Measurements from ENCODE around the gene SDHAF2. TPM values are rescaled to one million over a fixed set of nuclear protein-coding genes. Genes with fewer than 3 reads are reported as not detected.
"Not testable (repeated sequence)": the region's sequence is repeated elsewhere in the genome, so short reads cannot be mapped to it uniquely, and the experiment has no call there.

SDHAF2 gene
- total and polyA plus RNA-seq, 7 experiments from 2014 or later = 36.1 to 116 (median 54.6) TPM

- CTCF ChIA-PET = interaction anchor here (0.6 to 2.5 kb wide), 4 partner anchors 8 to 95 kb away, joined by 3 to 17 read pairs (median 3); no protein-coding TSS in a partner anchor
- H3K9me3 Mint-ChIP-seq; H3K9me3 ChIP-seq (ENCODE audit: control insufficient read depth in 2 of 3, low read length in 3 of 3); H3K27me3 Mint-ChIP-seq; DNase-seq; ATAC-seq; H3K27me3 ChIP-seq (ENCODE audit: control insufficient read depth in 2 of 2, insufficient read depth in 2 of 2, low read length in 2 of 2): not testable (repeated sequence)
- POLR2A ChIA-PET = interaction anchor here (1.4 to 4.2 kb wide), 5 partner anchors 38 to 517 kb away, joined by 3 to 27 read pairs (median 6); partner anchors contain the start of genes CYB561A3, TMEM109, TMEM138 and TMEM216
- H3K27ac Mint-ChIP-seq = peak overlapping the region; percentile 97 to 100 (median 99)
- peak overlapping the region; percentile 89 to 100 (median 97) for H3K4me3 Mint-ChIP-seq
- Histone ChIP-seq H3K4me3 (ENCODE audit: low read length) (peak overlapping the region; percentile 91), H3K36me3 (ENCODE audit: control insufficient read depth in 2 of 3, insufficient read depth in 3 of 3, low read length in 3 of 3) (peaks cover 11 to 29% (median 20%) of the 10 kb centered on the region in 3 experiments), H3K27ac (ENCODE audit: low read depth, low read length) (peak overlapping the region; percentile 98), H3K4me1 (ENCODE audit: control insufficient read depth in 2 of 2, insufficient read depth in 2 of 2, low read length in 2 of 2) (peaks cover 23 to 31% of the 10 kb centered on the region in 2 donors)
- peaks cover 5 to 28% (median 21%) of the 10 kb centered on the region in 5 donors for H3K36me3 Mint-ChIP-seq
- peaks cover 32 to 86% (median 68%) of the 10 kb centered on the region in 7 donors for H3K4me1 Mint-ChIP-seq
- intact Hi-C loops (cut with micrococcal nuclease) = loop anchor here (1.0 to 10.0 kb wide), 8 partner anchors 15 to 694 kb away; partner anchors contain the start of genes DDB1 (in 2 of the 2), INCENP (in 2 of the 2), TKFC (in 2 of the 2) and CCDC86 (in 1 of the 2)
Observed at GRCh38 chr11:61430839-61431238, 915 bp downstream of the SDHAF2 start.

- Histone ChIP-seq H3K27me3 (ENCODE audit: control insufficient read depth in 2 of 2, insufficient read depth in 2 of 2, low read length in 2 of 2) (no peaks in the 10 kb centered on the region), H3K36me3 (ENCODE audit: control insufficient read depth in 2 of 3, insufficient read depth in 3 of 3, low read length in 3 of 3) (peaks cover 17 to 59% (median 28%) of the 10 kb centered on the region in 3 experiments), H3K4me3 (ENCODE audit: low read length) (no peak overlapping the region), H3K9me3 (ENCODE audit: control insufficient read depth in 2 of 3, low read length in 3 of 3) (no peaks in the 10 kb centered on the region), H3K4me1 (ENCODE audit: control insufficient read depth in 2 of 2, insufficient read depth in 2 of 2, low read length in 2 of 2) (peaks cover 9 to 15% of the 10 kb centered on the region in 2 donors), H3K27ac (ENCODE audit: low read depth, low read length) (no peak overlapping the region)
- POLR2A ChIA-PET = no interaction called here
- Mint-ChIP-seq H3K4me3 (peak overlapping the region in 1 of 10 donors; percentile 19), H3K9me3 (peaks cover 0 to 4% (median 0%) of the 10 kb centered on the region in 11 donors), H3K36me3 (peaks cover 5 to 38% (median 26%) of the 10 kb centered on the region in 5 donors), H3K4me1 (peaks cover 23 to 44% (median 39%) of the 10 kb centered on the region in 7 donors), H3K27ac (peak overlapping the region in 2 of 9 donors; percentile 22 to 34), H3K27me3 (no peaks in the 10 kb centered on the region)
- intact Hi-C loops (cut with micrococcal nuclease) = loop anchor here in 1 of 2 donors (10.0 kb wide), 2 partner anchors 523 to 687 kb away; partner anchors contain the start of genes INCENP and TMEM109
- CTCF ChIA-PET = no interaction called here
- ATAC-seq (no peak), DNase-seq (no peak)
Observed at GRCh38 chr11:61437496-61437895, 7.6 kb downstream of the SDHAF2 start.

DNA sequence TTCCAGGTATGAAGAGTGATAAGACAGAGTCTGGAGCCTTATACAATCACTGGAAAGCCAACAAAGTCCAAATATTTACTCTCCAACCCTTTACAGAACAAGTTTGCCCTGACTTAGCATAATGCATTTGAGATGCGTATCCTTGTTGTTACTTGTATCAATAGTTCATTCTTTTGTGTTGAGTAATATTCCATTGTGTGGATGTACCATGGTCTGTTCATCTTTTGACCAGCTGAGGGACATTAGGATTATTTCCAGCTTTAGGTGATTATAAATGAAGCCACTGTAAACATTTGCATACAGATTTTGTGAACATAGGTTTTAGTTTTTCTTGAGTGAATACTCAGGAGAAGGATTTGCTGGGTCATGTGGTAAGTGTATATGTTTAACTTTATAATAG lies 9.7 kb downstream of the SDHAF2 start:
- Histone ChIP-seq H3K4me1 (ENCODE audit: control insufficient read depth in 2 of 2, insufficient read depth in 2 of 2, low read length in 2 of 2) (peaks cover 9% of the 10 kb centered on the region in 2 donors), H3K36me3 (ENCODE audit: control insufficient read depth in 2 of 3, insufficient read depth in 3 of 3, low read length in 3 of 3) (peaks cover 17 to 72% (median 24%) of the 10 kb centered on the region in 3 experiments), H3K9me3 (ENCODE audit: control insufficient read depth in 2 of 3, low read length in 3 of 3) (no peaks in the 10 kb centered on the region), H3K27me3 (ENCODE audit: control insufficient read depth in 2 of 2, insufficient read depth in 2 of 2, low read length in 2 of 2) (no peaks in the 10 kb centered on the region), H3K4me3 (ENCODE audit: low read length) (no peak overlapping the region), H3K27ac (ENCODE audit: low read depth, low read length) (no peak overlapping the region)
- Mint-ChIP-seq H3K36me3 (peaks cover 11 to 45% (median 34%) of the 10 kb centered on the region in 5 donors), H3K4me1 (peaks cover 13 to 38% (median 31%) of the 10 kb centered on the region in 7 donors), H3K4me3 (no peak overlapping the region), H3K27me3 (no peaks in the 10 kb centered on the region), H3K27ac (peak overlapping the region in 1 of 9 donors; percentile 62), H3K9me3 (peaks cover 0 to 4% (median 0%) of the 10 kb centered on the region in 11 donors)
- no peak for DNase-seq
- intact Hi-C loops (cut with micrococcal nuclease) = loop anchor here in 1 of 2 donors (10.0 kb wide), 2 partner anchors 525 to 685 kb away; partner anchors contain the start of genes INCENP and TMEM109
- ChIA-PET POLR2A (interaction anchor here (0.6 to 1.2 kb wide), 2 partner anchors 25 to 104 kb away, joined by 3 to 5 read pairs; no protein-coding TSS in a partner anchor), CTCF (interaction anchor here (0.8 kb wide), 1 partner anchor 104 kb away, joined by 3 read pairs; no protein-coding TSS in a partner anchor)
- no peak for ATAC-seq

GRCh38 chr11:61442616-61443015 lies 12.7 kb downstream of the SDHAF2 start:
- H3K36me3 ChIP-seq (ENCODE audit: control insufficient read depth in 2 of 3, insufficient read depth in 3 of 3, low read length in 3 of 3) = peaks cover 16 to 83% (median 30%) of the 10 kb centered on the region in 3 experiments
- Mint-ChIP-seq H3K4me3 (no peak overlapping the region), H3K36me3 (peaks cover 7 to 33% (median 26%) of the 10 kb centered on the region in 5 donors)

GRCh38 chr11:61445516-61445915 lies 15.6 kb downstream of the SDHAF2 start:
- H3K9me3 ChIP-seq (ENCODE audit: control insufficient read depth in 2 of 3, low read length in 3 of 3) = no peaks in the 10 kb centered on the region
- H3K27ac ChIP-seq (ENCODE audit: low read depth, low read length) = no peak overlapping the region
- no peak for DNase-seq
- no peaks in the 10 kb centered on the region for H3K27me3 ChIP-seq (ENCODE audit: control insufficient read depth in 2 of 2, insufficient read depth in 2 of 2, low read length in 2 of 2)
- Mint-ChIP-seq H3K27me3 (no peaks in the 10 kb centered on the region), H3K4me3 (no peak overlapping the region), H3K9me3 (no peaks in the 10 kb centered on the region), H3K4me1 (peaks cover 7 to 27% (median 17%) of the 10 kb centered on the region in 7 donors), H3K27ac (peak overlapping the region in 3 of 9 donors; percentile 21 to 38 (median 22)), H3K36me3 (peaks cover 13 to 33% (median 25%) of the 10 kb centered on the region in 5 donors)
- ChIA-PET CTCF (interaction anchor here (0.6 to 4.1 kb wide), 7 partner anchors 10 to 72 kb away, joined by 3 to 30 read pairs (median 7); no protein-coding TSS in a partner anchor), POLR2A (interaction anchor here (1.8 kb wide), 1 partner anchor 16 kb away, joined by 7 read pairs; the partner anchor contains the start of genes CPSF7 and SDHAF2)
- H3K4me1 ChIP-seq (ENCODE audit: control insufficient read depth in 2 of 2, insufficient read depth in 2 of 2, low read length in 2 of 2) = no peaks in the 10 kb centered on the region
- H3K36me3 ChIP-seq (ENCODE audit: control insufficient read depth in 2 of 3, insufficient read depth in 3 of 3, low read length in 3 of 3) = peaks cover 7 to 84% (median 13%) of the 10 kb centered on the region in 3 experiments
- ATAC-seq = no peak
- H3K4me3 ChIP-seq (ENCODE audit: low read length) = no peak overlapping the region
- intact Hi-C loops (cut with micrococcal nuclease) = no loop called here

More at GRCh38 chr11:61442616-61443015, 12.7 kb downstream of the SDHAF2 start:
- ATAC-seq (no peak), DNase-seq (no peak)
- H3K27me3 Mint-ChIP-seq = no peaks in the 10 kb centered on the region
- Histone ChIP-seq H3K27me3 (ENCODE audit: control insufficient read depth in 2 of 2, insufficient read depth in 2 of 2, low read length in 2 of 2) (no peaks in the 10 kb centered on the region), H3K4me3 (ENCODE audit: low read length) (no peak overlapping the region), H3K27ac (ENCODE audit: low read depth, low read length) (no peak overlapping the region), H3K4me1 (ENCODE audit: control insufficient read depth in 2 of 2, insufficient read depth in 2 of 2, low read length in 2 of 2) (no peaks in the 10 kb centered on the region), H3K9me3 (ENCODE audit: control insufficient read depth in 2 of 3, low read length in 3 of 3) (no peaks in the 10 kb centered on the region)
- no peaks in the 10 kb centered on the region for H3K9me3 Mint-ChIP-seq
- POLR2A ChIA-PET = no interaction called here
- CTCF ChIA-PET = no interaction called here
- H3K4me1 Mint-ChIP-seq = peaks cover 5 to 25% (median 16%) of the 10 kb centered on the region in 7 donors
- peak overlapping the region in 2 of 9 donors; percentile 38 to 70 for H3K27ac Mint-ChIP-seq
- intact Hi-C loops (cut with micrococcal nuclease) = no loop called here

GRCh38 chr11:61446211-61446651 lies 16.3 kb downstream of the SDHAF2 start:
- H3K36me3 Mint-ChIP-seq = peaks cover 13 to 35% (median 25%) of the 10 kb centered on the region in 5 donors
- DNase-seq (peak; percentile 24 to 71 (median 53)), ATAC-seq (peak; percentile 92)
- Histone ChIP-seq H3K4me1 (ENCODE audit: control insufficient read depth in 2 of 2, insufficient read depth in 2 of 2, low read length in 2 of 2) (no peaks in the 10 kb centered on the region), H3K27me3 (ENCODE audit: control insufficient read depth in 2 of 2, insufficient read depth in 2 of 2, low read length in 2 of 2) (no peaks in the 10 kb centered on the region), H3K27ac (ENCODE audit: low read depth, low read length) (no peak overlapping the region), H3K9me3 (ENCODE audit: control insufficient read depth in 2 of 3, low read length in 3 of 3) (no peaks in the 10 kb centered on the region), H3K36me3 (ENCODE audit: control insufficient read depth in 2 of 3, insufficient read depth in 3 of 3, low read length in 3 of 3) (peaks cover 7 to 83% (median 13%) of the 10 kb centered on the region in 3 experiments), H3K4me3 (ENCODE audit: low read length) (no peak overlapping the region)
- peak overlapping the region in 4 of 9 donors; percentile 21 to 38 (median 30) for H3K27ac Mint-ChIP-seq
- no peaks in the 10 kb centered on the region for H3K27me3 Mint-ChIP-seq
- intact Hi-C loops (cut with micrococcal nuclease) = loop anchor here (1.0 kb wide), 3 partner anchors 16 to 192 kb away; partner anchors contain the start of gene SDHAF2 (in 1 of the 2)
- peaks cover 7 to 27% (median 17%) of the 10 kb centered on the region in 7 donors for H3K4me1 Mint-ChIP-seq
- H3K4me3 Mint-ChIP-seq = no peak overlapping the region
- no peaks in the 10 kb centered on the region for H3K9me3 Mint-ChIP-seq
- POLR2A ChIA-PET = interaction anchor here (1.2 to 1.8 kb wide), 2 partner anchors 10 to 17 kb away, joined by 3 to 7 read pairs; partner anchors contain the start of genes CPSF7 and SDHAF2
- CTCF ChIA-PET = interaction anchor here (0.5 to 4.1 kb wide), 12 partner anchors 10 to 193 kb away, joined by 3 to 30 read pairs (median 4); no protein-coding TSS in a partner anchor
